Stomach (tissue), 9 donors: ENCODE results near the gene ZFPM1. TPM values are rescaled to one million over a fixed set of nuclear protein-coding genes. Genes with fewer than 3 reads are reported as not detected.

ENCODE experiments used
- DNase-seq, 2 donors: peaks; one replicate each; pipeline versions ENCODE4 v3.0.0 to v3.0.0-alpha.2; 2013 to 2019
- H3K27ac ChIP-seq, 5 donors: fragments of 200-600 bp in 4 of 5; sonication (generic) in 4 of 5; one replicate each; pipeline ENCODE4 v1.5.1; 2013 to 2019; ENCODE audit warnings: mild to moderate bottlenecking in 1 of 5, moderate library complexity in 1 of 5
- H3K27me3 ChIP-seq, 3 donors: fragments of 200-600 bp; sonication (generic); one replicate each; pipeline ENCODE4 v1.5.1; 2017 to 2019; ENCODE audit warnings: mixed run types in 1 of 3
- H3K36me3 ChIP-seq, 4 donors: fragments of 200-600 bp; sonication (generic); 1 replicate in 3 of 4; 2 replicates in 1 of 4; pipeline ENCODE4 v1.5.1; 2016 to 2019
- H3K4me1 ChIP-seq, 4 donors: fragments of 200-600 bp; sonication (generic); one replicate each; pipeline ENCODE4 v1.5.1; 2016 to 2019
- H3K4me3 ChIP-seq, 4 donors: fragments of 200-600 bp; sonication (generic) in 3 of 4; one replicate each; pipeline ENCODE4 v1.5.1; 2016 to 2019; ENCODE audit warnings: mild to moderate bottlenecking in 1 of 4
- H3K9me3 ChIP-seq, 4 donors: fragments of 200-600 bp; sonication (generic); one replicate each; pipeline ENCODE4 v1.5.1; 2016 to 2019
- CTCF ChIP-seq, 7 experiments: fragments of 450-650 bp in 4 of 7; fragments of 200-600 bp in 3 of 7; sonication (generic) in 3 of 7; IDR thresholded peaks; one replicate each; pipeline ENCODE4 v1.5.1; 2016 to 2019; ENCODE audit warnings: antibody characterized with exemption in 7 of 7, control low read depth in 2 of 7, mild to moderate bottlenecking in 1 of 7
- EP300 ChIP-seq: sonication (generic); formaldehyde crosslinking; IDR thresholded peaks from one replicate; pipeline ENCODE4 v1.6.1; 2017; ENCODE audit warnings: antibody characterized with exemption
- POLR2A ChIP-seq, 4 donors: fragments of 450-650 bp; IDR thresholded peaks; one replicate each; pipeline ENCODE4 v1.6.1; 2016; ENCODE audit warnings: antibody characterized with exemption in 4 of 4, control low read depth in 2 of 4, mild to moderate bottlenecking in 1 of 4, moderate library complexity in 1 of 4
- POLR2AphosphoS5 ChIP-seq, 3 donors: sonication (generic); formaldehyde crosslinking; IDR thresholded peaks; one replicate each; pipeline ENCODE4 v1.6.1; 2016; ENCODE audit warnings: antibody characterized with exemption in 3 of 3
- WGBS, 5 donors: extraction: QIAGEN DNeasy Blood & Tissue Kit in 3 of 5; methylation state at CpG; one replicate each; pipeline versions ENCODE4 v1.1.5 to v1.1.7; 2013 to 2018; 5-methylcytosine and 5-hydroxymethylcytosine counted together
- intact Hi-C: fragments of 100-400 bp; cut with DNase I; formaldehyde crosslinking; loops from one replicate; pipeline ENCODE4 v1.15.1; 2023; ENCODE audit warnings: low total_unique reads
- polyA plus RNA-seq, 3 donors: library from polyadenylated mRNA; stranded (reverse); fragments of 200-250 nt; gene quantifications; one replicate each; pipeline ENCODE4 v1.2.3, GENCODE V29; 2013
- total RNA-seq, 5 donors: library from RNA; depleted of rRNA; stranded (reverse); fragments of >200 nt; gene quantifications; one replicate each; pipeline versions ENCODE4 v1.1.0 to v1.2.3, GENCODE V29; 2014 to 2016
- donor health status: healthy with polysubstance abuse.
- donor health status: Bipolar disorder and iron deficiency.
- donor health status: healthy.

ZFPM1 gene
- total and polyA plus RNA-seq, 8 donors = 3.9 to 85.7 (median 12.9) TPM

- TF ChIP-seq EP300 (no peak), POLR2A (IDR thresholded peaks at IDR 0.05) (no peak), CTCF (IDR thresholded peaks at IDR 0.05) (no peak), POLR2AphosphoS5 (IDR thresholded peaks at IDR 0.05) (no peak)
- H3K27me3 ChIP-seq = peaks cover 3 to 96% (median 3%) of the 10 kb centered on the region in 3 donors
Observed at GRCh38 chr16:88519240-88519639, 66.2 kb downstream of the ZFPM1 start.

GRCh38 chr16:88519938-88520653 lies 67.0 kb downstream of the ZFPM1 start:
- Histone ChIP-seq H3K27ac (no peak overlapping the region), H3K27me3 (peaks cover 3 to 96% (median 3%) of the 10 kb centered on the region in 3 donors), H3K4me1 (peaks cover 22 to 34% (median 28%) of the 10 kb centered on the region in 4 donors), H3K4me3 (no peak overlapping the region), H3K36me3 (peaks cover 0 to 18% (median 3%) of the 10 kb centered on the region in 4 donors), H3K9me3 (no peaks in the 10 kb centered on the region)
- TF ChIP-seq POLR2AphosphoS5 (IDR thresholded peaks at IDR 0.05) = no peak
- TF ChIP-seq CTCF (IDR thresholded peaks at IDR 0.05) = no peak
- no peak for TF ChIP-seq POLR2A (IDR thresholded peaks at IDR 0.05)
- intact Hi-C loops = loop anchor here (10.0 kb wide), 1 partner anchor 75 kb away; no protein-coding TSS in a partner anchor
- 94 to 100% (median 98%) methylated on average over 3 of the region's 3 CpGs for WGBS, 5 donors
- no peak for DNase-seq

More at GRCh38 chr16:88519240-88519639, 66.2 kb downstream of the ZFPM1 start:
- no peak overlapping the region for H3K27ac ChIP-seq
- H3K36me3 ChIP-seq = peaks cover 0 to 24% (median 10%) of the 10 kb centered on the region in 4 donors
- peaks cover 14 to 28% (median 20%) of the 10 kb centered on the region in 4 donors for H3K4me1 ChIP-seq
- no peaks in the 10 kb centered on the region for H3K9me3 ChIP-seq
- no peak for DNase-seq
- no peak overlapping the region for H3K4me3 ChIP-seq
- intact Hi-C loops = no loop called here

- H3K27ac ChIP-seq = peak overlapping the region in 2 of 5 donors; percentile 29 to 67
- H3K27me3 ChIP-seq = peaks cover 2 to 91% (median 3%) of the 10 kb centered on the region in 3 donors
- H3K9me3 ChIP-seq = no peaks in the 10 kb centered on the region
- DNase-seq = no peak
- no peak overlapping the region for H3K4me3 ChIP-seq
- peaks cover 0 to 2% (median 0%) of the 10 kb centered on the region in 4 donors for H3K36me3 ChIP-seq
- peaks cover 38 to 50% (median 44%) of the 10 kb centered on the region in 4 donors for H3K4me1 ChIP-seq
- TF ChIP-seq POLR2A (IDR thresholded peaks at IDR 0.05) (no peak), CTCF (IDR thresholded peaks at IDR 0.05) (no peak), POLR2AphosphoS5 (IDR thresholded peaks at IDR 0.05) (no peak), EP300 (no peak)
- intact Hi-C loops = loop anchor here (10.0 kb wide), 1 partner anchor 77 kb away; no protein-coding TSS in a partner anchor
- 41 to 66% (median 49%) methylated on average over 9 of the region's 9 CpGs for WGBS, 5 donors
Observed at GRCh38 chr16:88521674-88522073, 68.6 kb downstream of the ZFPM1 start.

GRCh38 chr16:88522276-88522949 lies 69.3 kb downstream of the ZFPM1 start:
- Histone ChIP-seq H3K36me3 (no peaks in the 10 kb centered on the region), H3K9me3 (no peaks in the 10 kb centered on the region), H3K4me1 (peaks cover 45 to 58% (median 51%) of the 10 kb centered on the region in 4 donors), H3K4me3 (no peak overlapping the region), H3K27me3 (peaks cover 0 to 90% (median 3%) of the 10 kb centered on the region in 3 donors), H3K27ac (peak overlapping the region in 4 of 5 donors; percentile 67 to 82 (median 76))
- intact Hi-C loops = loop anchor here (10.0 kb wide), 1 partner anchor 78 kb away; no protein-coding TSS in a partner anchor
- no peak for TF ChIP-seq CTCF (IDR thresholded peaks at IDR 0.05)
- no peak for TF ChIP-seq POLR2A (IDR thresholded peaks at IDR 0.05)
- no peak for TF ChIP-seq POLR2AphosphoS5 (IDR thresholded peaks at IDR 0.05)
- no peak for TF ChIP-seq EP300
- DNase-seq = no peak
- WGBS, 5 donors = 38 to 55% (median 50%) methylated on average over 16 to 24 of the region's 24 CpGs
